ENCODE results near the gene SDK1.
"Not testable (repeated sequence)": the region's sequence is repeated elsewhere in the genome, so short reads cannot be mapped to it uniquely, and the experiment has no call there.

The SDK1 gene

GRCh38 chr7:4313911-4314310, 1012.9 kb downstream of the SDK1 start:
- DNase-seq: not testable (repeated sequence)

- DNase-seq: not testable (repeated sequence)
Measured at GRCh38 chr7:4314316-4314715, 1013.3 kb downstream of the SDK1 start.

Measured in retina (tissue), 1 donor.